GM23248 (cell line): ENCODE measurements around the gene MINDY3. TPM values are rescaled to one million over a fixed set of nuclear protein-coding genes. Genes with fewer than 3 reads are reported as not detected.

Experiments
- DNase-seq: peaks from one replicate; pipeline ENCODE4 v3.0.0-alpha.2; 2015
- H2AFZ ChIP-seq: fragments of 200-600 bp; sonication (generic); 2 replicates; pipeline ENCODE4 v1.6.1; 2016; ENCODE audit warnings: antibody characterized with exemption
- H3F3A ChIP-seq: fragments of 200-600 bp; sonication (generic); 2 replicates; pipeline ENCODE4 v1.6.1; 2016; ENCODE audit warnings: mild to moderate bottlenecking, antibody characterized with exemption, mixed run types; ENCODE audit not compliant: insufficient read depth
- H3K27ac ChIP-seq: fragments of 200-600 bp; sonication (generic); 2 replicates; pipeline ENCODE4 v1.5.1; 2016; ENCODE audit warnings: mild to moderate bottlenecking
- H3K27me3 ChIP-seq: fragments of 200-600 bp; sonication (generic); replicated peaks from 2 replicates; pipeline ENCODE4 v1.6.1; 2016; ENCODE audit warnings: mild to moderate bottlenecking; ENCODE audit not compliant: insufficient read depth
- H3K36me3 ChIP-seq: fragments of 200-600 bp; sonication (generic); 2 replicates; pipeline ENCODE4 v1.6.1; 2016; ENCODE audit warnings: low read depth, mild to moderate bottlenecking
- H3K4me1 ChIP-seq: fragments of 200-600 bp; sonication (generic); 2 replicates; pipeline ENCODE4 v1.6.1; 2016; ENCODE audit warnings: mild to moderate bottlenecking; ENCODE audit not compliant: insufficient read depth
- H3K4me2 ChIP-seq: fragments of 200-600 bp; sonication (generic); one replicate; pipeline ENCODE4 v1.6.1; 2016; ENCODE audit warnings: mild to moderate bottlenecking; ENCODE audit not compliant: unreplicated experiment
- H3K4me3 ChIP-seq: fragments of 200-600 bp; sonication (generic); 2 replicates; pipeline ENCODE4 v1.5.1; 2016; ENCODE audit warnings: mild to moderate bottlenecking
- H3K79me2 ChIP-seq: fragments of 200-600 bp; sonication (generic); 2 replicates; pipeline ENCODE4 v1.6.1; 2016; ENCODE audit warnings: mild to moderate bottlenecking; ENCODE audit not compliant: insufficient read depth
- H3K9ac ChIP-seq: fragments of 200-600 bp; sonication (generic); 2 replicates; pipeline ENCODE4 v1.6.1; 2016; ENCODE audit warnings: mild to moderate bottlenecking
- H3K9me2 ChIP-seq: fragments of 200-600 bp; sonication (generic); 2 replicates; pipeline ENCODE4 v1.6.1; 2016; ENCODE audit warnings: mixed run types, mild to moderate bottlenecking, moderate library complexity; ENCODE audit not compliant: insufficient read depth
- H3K9me3 ChIP-seq: fragments of 200-600 bp; sonication (generic); one replicate; pipeline ENCODE4 v1.6.1; 2017; ENCODE audit warnings: low read depth
- H4K20me1 ChIP-seq: fragments of 200-600 bp; sonication (generic); 2 replicates; pipeline ENCODE4 v1.6.0; 2016; ENCODE audit not compliant: insufficient read depth
- EZH2 ChIP-seq: fragments of 200-600 bp; sonication (generic); IDR thresholded peaks from 2 replicates; pipeline ENCODE4 v1.6.1; 2018; ENCODE audit warnings: antibody characterized with exemption, mild to moderate bottlenecking; ENCODE audit not compliant: insufficient read depth, poor library complexity, severe bottlenecking
- EZH2phosphoT487 ChIP-seq: fragments of 200-600 bp; sonication (generic); IDR thresholded peaks from 2 replicates; pipeline ENCODE4 v1.6.1; 2018; ENCODE audit warnings: antibody characterized with exemption, moderate library complexity, mild to moderate bottlenecking, low read depth; ENCODE audit not compliant: insufficient read depth
- whole genome bisulfite sequencing, 2 experiments: methylation state at CpG; one replicate each; pipeline ENCODE4 v1.1.6; 2015 to 2017; ENCODE audit warnings: low lambda C conversion rate in 2 of 2, low coverage in 1 of 2; ENCODE audit errors: missing lambda C conversion rate in 2 of 2; 5-methylcytosine and 5-hydroxymethylcytosine counted together
- in situ Hi-C: fragments of 300-500 bp; cut with MboI; formaldehyde crosslinking; loops from 2 replicates; pipeline ENCODE4 v1.15.0; 2020
- polyA plus RNA-seq: library from polyadenylated mRNA; unstranded; fragments of >200 nt; fragmentation: Nextera tagmentation; extraction: Ambion mirVana; gene quantifications from 2 replicates; pipeline ENCODE4 v1.2.1, GENCODE V29; 2016
- total RNA-seq: library from RNA; depleted of rRNA; stranded (reverse); fragments of >200 nt; shearing (Covaris generic); gene quantifications from 2 replicates; pipeline ENCODE4 v1.2.3, GENCODE V29; 2014

MINDY3 gene
- total and polyA plus RNA-seq, 2 experiments from 2014 or later, result 37.2 to 43.1 TPM

DNA sequence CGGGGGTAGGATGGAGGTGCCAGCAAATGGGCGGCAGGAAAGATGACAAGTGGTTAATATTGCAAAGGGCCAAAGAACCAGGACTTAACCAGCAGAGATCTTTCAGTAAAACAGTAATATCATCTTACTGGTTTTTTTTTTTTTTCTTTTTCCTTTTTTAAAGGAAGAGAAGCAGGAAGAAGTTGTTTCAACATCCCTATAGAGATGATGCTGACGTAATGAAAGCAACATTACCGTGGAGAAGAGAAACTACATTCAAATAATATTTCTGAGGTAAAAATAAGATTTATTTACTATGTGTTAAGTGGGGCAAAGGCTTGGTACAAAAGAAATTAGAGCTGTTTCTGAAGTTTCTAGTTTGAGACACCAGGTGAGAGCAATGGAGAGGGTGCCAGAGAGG, 11.0 kb downstream of the MINDY3 start:
- Histone ChIP-seq H4K20me1 (0 out of 2 replicates have a peak, but pooled peaks cover 8% of the 10 kb centered on the region), H3F3A (no peaks in the 10 kb centered on the region), H3K36me3 (no peaks in the 10 kb centered on the region), H3K9me3 (no peaks in the 10 kb centered on the region), H3K4me3 (no peak overlapping the region), H3K9me2 (no peaks in the 10 kb centered on the region), H2AFZ (no peak overlapping the region), H3K79me2 (peaks cover 92% of the 10 kb centered on the region), H3K9ac (no peak overlapping the region), H3K27ac (no peak overlapping the region), H3K4me1 (no peaks in the 10 kb centered on the region), H3K27me3 (no peaks in the 10 kb centered on the region), H3K4me2 (no peak overlapping the region)
- TF ChIP-seq EZH2phosphoT487 (no peak), EZH2 (no peak)
- 87 to 89% methylated on average over 4 of the region's 4 CpGs for WGBS, 2 experiments
- in situ Hi-C loops, result no loop called here
- DNase-seq, result no peak

DNA sequence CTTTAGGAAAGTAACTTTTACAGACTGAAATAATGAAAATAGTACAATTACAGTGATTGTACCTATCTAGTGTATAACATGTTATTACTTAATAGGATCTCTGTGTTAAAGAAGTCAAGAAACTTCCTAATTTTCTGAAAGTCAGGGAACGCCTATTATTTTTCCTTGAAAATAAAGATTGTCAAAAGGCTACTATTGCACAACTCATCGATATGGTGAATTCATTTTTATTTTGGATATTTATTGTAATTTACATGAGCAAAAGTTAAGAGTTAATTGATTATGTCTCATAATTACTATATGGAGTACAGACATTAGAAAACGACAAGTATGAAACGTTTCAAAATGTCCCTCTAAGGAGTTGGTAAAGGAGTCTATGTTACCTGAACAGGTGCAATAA, 12.8 kb downstream of the MINDY3 start:
- WGBS, 2 experiments, result 99 to 100% methylated on average over 4 of the region's 4 CpGs
- Histone ChIP-seq H4K20me1 (no peaks in the 10 kb centered on the region), H3K79me2 (peaks cover 81% of the 10 kb centered on the region), H3K36me3 (no peaks in the 10 kb centered on the region), H3K9me2 (no peaks in the 10 kb centered on the region), H3K9me3 (no peaks in the 10 kb centered on the region), H3F3A (peaks cover 14% of the 10 kb centered on the region; the same call in 1 of the 2 replicates), H3K4me3 (no peak overlapping the region), H3K4me2 (no peak overlapping the region), H3K4me1 (peaks cover 9% of the 10 kb centered on the region), H3K9ac (no peak overlapping the region), H2AFZ (no peak overlapping the region), H3K27me3 (no peaks in the 10 kb centered on the region), H3K27ac (no peak overlapping the region)
- no peak for TF ChIP-seq EZH2phosphoT487
- no peak for TF ChIP-seq EZH2
- in situ Hi-C loops, result no loop called here
- no peak for DNase-seq

DNA sequence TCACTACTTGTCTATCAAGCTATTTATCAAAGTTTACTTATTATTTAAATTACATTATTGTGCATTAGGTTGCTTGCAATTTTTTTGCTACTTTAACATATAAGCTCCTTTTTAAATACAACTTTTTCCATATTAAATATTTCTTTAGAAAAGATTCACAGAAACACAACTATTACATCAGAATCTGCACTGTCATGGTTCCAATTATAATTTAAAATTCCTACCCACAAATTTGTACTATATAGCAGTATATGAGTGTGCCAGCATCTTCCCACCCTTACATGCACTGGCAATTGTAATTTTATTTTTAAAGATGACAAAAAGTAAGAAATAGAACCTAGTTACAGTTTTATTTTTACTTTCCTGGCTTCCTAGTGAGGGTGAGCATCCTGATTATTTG, 15.8 kb downstream of the MINDY3 start:
- no peak overlapping the region for H2AFZ ChIP-seq
- peaks cover 14% of the 10 kb centered on the region; the same call in 1 of the 2 replicates for H3F3A ChIP-seq
- TF ChIP-seq EZH2 (no peak), EZH2phosphoT487 (no peak)
- no peaks in the 10 kb centered on the region for H3K36me3 ChIP-seq
- no peak overlapping the region for H3K27ac ChIP-seq
- H3K4me2 ChIP-seq, result no peak overlapping the region
- peaks cover 71% of the 10 kb centered on the region for H3K79me2 ChIP-seq
- H3K9me2 ChIP-seq, result no peaks in the 10 kb centered on the region
- H4K20me1 ChIP-seq, result no peaks in the 10 kb centered on the region
- H3K27me3 ChIP-seq, result no peaks in the 10 kb centered on the region
- in situ Hi-C loops, result no loop called here
- H3K9ac ChIP-seq, result no peak overlapping the region
- H3K4me1 ChIP-seq, result peaks cover 11% of the 10 kb centered on the region
- no peak overlapping the region for H3K4me3 ChIP-seq
- no peak for DNase-seq
- no peaks in the 10 kb centered on the region for H3K9me3 ChIP-seq

DNA sequence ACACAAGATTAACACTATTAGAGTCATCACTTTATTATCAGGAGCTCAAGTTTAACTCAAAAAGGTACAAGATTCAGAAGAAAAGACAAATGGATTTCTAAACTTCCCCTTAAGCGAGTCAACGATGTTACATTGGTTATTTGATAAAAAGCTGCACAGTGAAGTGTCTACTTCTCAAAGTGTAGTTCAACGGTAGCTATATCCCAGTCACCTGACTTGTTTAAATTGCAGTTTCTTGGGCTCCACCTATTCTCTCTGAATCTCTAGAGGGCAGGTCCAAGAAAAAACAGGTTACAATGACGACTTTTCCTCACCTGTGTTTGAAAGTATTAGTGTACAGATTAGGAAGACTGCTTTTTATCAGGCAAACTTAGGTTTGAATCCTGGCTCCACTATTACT, 16.6 kb downstream of the MINDY3 start:
- no peak for TF ChIP-seq EZH2phosphoT487
- no peak for TF ChIP-seq EZH2
- no peak overlapping the region for H3K4me3 ChIP-seq
- H3K9me3 ChIP-seq, result no peaks in the 10 kb centered on the region
- peaks cover 6% of the 10 kb centered on the region; the same call in 1 of the 2 replicates for H4K20me1 ChIP-seq
- H3K9me2 ChIP-seq, result no peaks in the 10 kb centered on the region
- no peak overlapping the region for H3K27ac ChIP-seq
- no peak overlapping the region for H3K4me2 ChIP-seq
- no peak for DNase-seq
- no peak overlapping the region for H3K9ac ChIP-seq
- H3K4me1 ChIP-seq, result peaks cover 11% of the 10 kb centered on the region
- in situ Hi-C loops, result no loop called here
- no peak overlapping the region for H2AFZ ChIP-seq
- WGBS, 2 experiments, result 86 to 88% methylated on average over 4 of the region's 4 CpGs
- peaks cover 66% of the 10 kb centered on the region for H3K79me2 ChIP-seq
- H3F3A ChIP-seq, result peaks cover 14% of the 10 kb centered on the region; the same call in 1 of the 2 replicates
- H3K36me3 ChIP-seq, result no peaks in the 10 kb centered on the region
- H3K27me3 ChIP-seq, result no peaks in the 10 kb centered on the region

DNA sequence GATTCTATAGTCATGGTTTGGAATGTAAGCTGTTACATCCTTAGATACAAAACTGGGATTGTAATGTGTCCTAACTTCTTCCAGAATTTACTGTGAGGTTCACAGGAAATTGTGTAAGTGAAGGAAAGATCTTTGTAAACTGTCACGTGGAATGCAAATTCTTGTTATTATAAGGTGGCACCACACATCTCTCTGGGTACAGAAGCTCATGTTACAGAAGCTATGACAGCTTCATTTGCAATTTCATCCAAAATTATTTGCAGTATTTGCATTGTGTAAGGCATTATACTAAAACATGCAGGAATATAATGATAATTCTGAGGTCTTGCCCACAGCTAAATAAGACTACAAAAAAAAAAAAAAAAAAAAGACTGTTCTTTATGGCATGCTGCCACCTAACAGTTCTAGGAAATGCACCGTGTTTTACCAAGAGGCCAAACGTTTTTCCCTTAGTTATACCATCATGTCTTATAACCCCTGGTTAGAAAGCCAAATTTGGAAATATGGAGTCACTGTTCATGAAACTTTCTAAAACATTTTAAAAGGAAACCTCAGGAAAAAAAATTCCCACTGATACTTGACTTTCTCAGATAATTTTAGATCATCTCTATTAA, 17.6 kb downstream of the MINDY3 start:
- H3K9me3 ChIP-seq, result no peaks in the 10 kb centered on the region
- no peak overlapping the region for H3K9ac ChIP-seq
- peaks cover 58% of the 10 kb centered on the region for H3K79me2 ChIP-seq
- no peaks in the 10 kb centered on the region for H3K27me3 ChIP-seq
- WGBS, 2 experiments, result 38 to 43% methylated on average over 3 of the region's 3 CpGs
- DNase-seq, result peak; percentile 43
- peaks cover 14% of the 10 kb centered on the region; the same call in 1 of the 2 replicates for H3F3A ChIP-seq
- H3K36me3 ChIP-seq, result 0 out of 2 replicates have a peak, but pooled peaks cover 4% of the 10 kb centered on the region
- peak overlapping the region; percentile 2; the same call in 1 of the 2 replicates for H3K27ac ChIP-seq
- no peaks in the 10 kb centered on the region for H3K9me2 ChIP-seq
- H3K4me2 ChIP-seq, result no peak overlapping the region
- TF ChIP-seq EZH2phosphoT487, result no peak
- no peak for TF ChIP-seq EZH2
- H4K20me1 ChIP-seq, result peaks cover 7% of the 10 kb centered on the region; the same call in 1 of the 2 replicates
- H2AFZ ChIP-seq, result no peak overlapping the region
- in situ Hi-C loops, result no loop called here
- H3K4me1 ChIP-seq, result peaks cover 11% of the 10 kb centered on the region
- no peak overlapping the region for H3K4me3 ChIP-seq
